ENCODE measurements around the gene SLC12A4.
A peak's percentile ranks its signal among the peaks of the same experiment; 100 is the strongest.

SLC12A4 gene

DNA sequence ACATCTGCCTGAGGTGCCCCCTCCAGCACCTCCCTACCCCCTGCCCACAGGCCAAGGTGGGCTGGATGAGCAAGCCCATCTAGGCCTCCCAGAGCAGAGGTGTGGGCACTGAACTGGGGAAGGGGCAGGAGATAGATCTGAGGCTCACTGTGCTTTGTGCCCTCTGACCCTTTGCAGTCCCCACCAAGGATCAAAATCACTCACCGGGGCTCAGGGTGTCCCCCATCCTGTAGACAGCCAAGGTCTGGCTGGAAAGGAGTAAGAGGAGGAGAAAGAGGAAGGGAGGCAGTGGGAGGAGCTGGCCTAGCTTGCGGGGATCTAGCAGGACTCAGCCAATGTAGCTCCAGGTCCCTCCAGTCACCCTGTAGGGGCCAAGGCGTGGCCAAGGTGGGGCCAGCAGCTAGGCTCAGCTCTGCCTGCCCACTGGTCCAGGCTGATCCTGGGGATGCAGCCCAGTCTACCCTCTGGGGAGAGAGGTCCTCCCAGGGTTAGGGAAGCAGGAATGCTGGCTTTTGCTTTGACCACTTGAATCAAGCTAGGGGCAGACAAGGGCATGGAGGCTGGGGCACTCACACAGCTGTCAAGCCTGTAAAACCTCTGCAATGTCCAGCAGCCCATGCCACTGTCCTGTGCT is 1.8 kb downstream of the SLC12A4 start:
- peak overlapping the region; percentile 72 for H3K4me3 ChIP-seq (replicated peaks; ENCODE audit: low read depth, low read length)
- TF ChIP-seq CTCF (IDR thresholded peaks at IDR 0.05; ENCODE audit: low read length, missing control alignments), result no peak
- peak; percentile 30 for DNase-seq (ENCODE audit: low read depth)

DNA sequence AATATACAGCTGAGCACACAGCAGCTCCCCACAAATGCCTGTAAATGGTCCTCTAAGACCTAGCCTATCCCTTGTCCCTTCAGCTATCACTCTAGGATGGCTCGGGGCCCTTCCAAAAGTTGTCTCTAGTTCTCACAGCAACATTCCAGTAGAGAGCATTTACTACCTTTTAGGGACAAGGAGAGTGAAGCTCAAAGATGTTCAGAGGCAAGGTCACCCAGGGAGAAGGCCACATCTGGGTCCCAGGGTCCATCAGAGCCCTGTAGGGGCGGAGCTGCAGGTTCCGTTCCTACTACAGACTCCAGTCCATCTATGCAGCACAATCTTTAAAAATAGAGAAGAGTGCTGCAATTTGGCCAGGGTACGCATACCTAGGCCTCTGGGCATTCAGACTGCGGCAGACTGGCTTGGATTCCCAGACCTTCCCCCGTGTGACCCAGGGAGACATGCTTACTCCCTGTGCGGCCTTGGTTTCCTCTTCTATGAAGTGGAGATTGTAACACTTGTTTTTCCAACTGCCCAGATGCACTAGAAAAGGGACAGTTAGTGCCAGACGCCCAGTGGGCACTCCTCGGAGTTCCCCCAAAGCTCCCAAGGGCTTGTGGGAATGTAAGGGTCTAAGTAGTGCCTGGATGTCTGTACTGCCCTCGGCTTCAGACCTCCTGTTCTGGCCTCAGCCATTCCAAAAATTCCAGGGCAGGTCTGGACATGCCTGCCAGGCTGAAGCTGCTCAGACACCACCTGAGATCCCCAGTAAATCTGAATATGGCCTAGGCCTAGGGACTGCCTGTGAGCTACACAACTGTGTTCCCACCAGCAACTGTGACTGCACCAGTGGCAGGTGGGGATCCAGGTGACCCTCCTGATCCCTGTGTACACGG is 2.5 kb downstream of the SLC12A4 start:
- DNase-seq (ENCODE audit: low read depth), result no peak
- peak overlapping the region; percentile 72 for H3K4me3 ChIP-seq (replicated peaks; ENCODE audit: low read depth, low read length)
- TF ChIP-seq CTCF (IDR thresholded peaks at IDR 0.05; ENCODE audit: low read length, missing control alignments), result no peak

DNA sequence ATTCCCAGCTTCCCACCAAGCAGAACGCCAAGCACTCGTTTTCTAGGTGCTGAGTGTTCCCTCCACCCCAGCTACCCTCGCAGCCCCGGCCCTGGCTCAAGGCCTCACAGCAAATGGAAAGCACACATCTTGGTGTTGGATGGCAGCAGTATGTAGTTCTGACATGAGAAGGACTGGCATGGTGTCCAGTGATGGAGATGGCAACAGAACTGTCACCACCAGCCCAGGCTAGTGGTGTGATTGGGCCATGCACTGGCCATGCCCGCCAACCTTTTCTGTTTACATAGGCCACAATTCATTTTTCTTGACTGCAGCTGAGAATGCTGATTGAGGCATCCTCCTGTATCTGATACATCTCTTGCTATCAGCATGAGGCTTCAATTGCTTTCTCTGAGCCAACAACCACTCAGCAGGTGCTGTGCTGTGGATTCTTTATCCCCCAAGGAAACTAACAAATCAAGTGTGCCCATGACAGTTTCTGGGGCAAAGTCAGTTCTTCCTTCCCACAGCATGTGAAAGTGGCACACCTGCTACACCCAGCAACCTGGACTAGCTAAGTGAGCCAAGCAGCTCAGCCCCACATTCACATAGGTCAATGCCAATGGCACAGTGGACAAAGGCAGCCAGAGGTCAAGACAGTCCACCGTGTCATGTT is 3.8 kb downstream of the SLC12A4 start:
- no peak overlapping the region for H3K4me3 ChIP-seq (replicated peaks; ENCODE audit: low read depth, low read length)
- no peak for DNase-seq (ENCODE audit: low read depth)
- TF ChIP-seq CTCF (IDR thresholded peaks at IDR 0.05; ENCODE audit: low read length, missing control alignments), result no peak

DNA sequence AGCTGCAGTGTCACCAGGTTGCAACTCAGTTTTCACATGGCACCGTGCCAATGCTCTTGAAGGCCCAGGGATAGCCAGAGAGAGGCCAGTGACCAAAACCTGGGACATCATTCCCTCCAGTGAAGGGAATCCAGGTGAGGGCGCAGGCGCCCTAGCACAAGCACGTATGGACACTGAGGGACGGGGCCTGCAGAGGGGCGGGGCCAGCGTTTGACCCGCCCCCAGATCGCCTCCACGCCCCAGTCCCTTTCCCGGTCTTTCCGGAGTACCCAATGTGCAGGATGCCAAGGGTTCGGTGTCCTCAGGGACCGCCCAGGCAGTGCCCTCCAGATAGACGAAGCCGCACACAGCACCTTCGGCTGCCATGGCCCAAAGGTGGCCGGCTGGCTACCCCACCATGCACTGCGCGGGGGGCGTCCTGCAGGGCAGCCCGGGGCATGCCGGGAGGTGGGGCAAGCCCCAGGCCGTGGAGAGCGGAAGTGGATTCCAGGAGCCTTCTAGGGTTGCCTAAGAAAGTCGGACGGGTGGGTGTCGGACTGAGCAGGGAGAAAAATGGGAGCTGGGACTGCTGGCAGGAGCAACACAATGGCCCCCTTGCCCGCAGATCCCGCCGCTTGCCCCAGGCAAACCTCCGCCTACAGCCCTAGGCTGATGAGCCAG is 4.6 kb downstream of the SLC12A4 start:
- no peak for TF ChIP-seq CTCF (IDR thresholded peaks at IDR 0.05; ENCODE audit: low read length, missing control alignments)
- no peak overlapping the region for H3K4me3 ChIP-seq (replicated peaks; ENCODE audit: low read depth, low read length)
- DNase-seq (ENCODE audit: low read depth), result peak; percentile 15

DNA sequence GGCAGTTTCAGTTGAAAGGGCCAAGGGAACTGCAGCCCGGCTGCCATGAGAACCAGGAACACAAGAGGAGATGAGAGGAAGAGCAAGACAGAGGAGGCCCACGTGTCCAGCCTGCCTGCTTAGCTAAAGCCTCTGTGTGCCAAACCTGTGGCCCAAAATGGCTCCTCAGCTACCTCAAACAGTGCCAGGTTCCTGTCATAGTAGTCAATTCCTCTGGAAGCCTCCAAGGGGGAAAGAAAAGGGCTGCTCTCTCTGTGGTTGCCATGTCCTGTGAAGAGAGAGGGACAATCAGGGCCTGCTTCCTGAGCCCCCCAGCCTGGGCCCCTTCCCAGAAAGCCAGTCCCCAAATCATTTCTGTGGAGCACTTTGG is 5.2 kb downstream of the SLC12A4 start:
- DNase-seq (ENCODE audit: low read depth), result no peak
- no peak for TF ChIP-seq CTCF (IDR thresholded peaks at IDR 0.05; ENCODE audit: low read length, missing control alignments)
- no peak overlapping the region for H3K4me3 ChIP-seq (replicated peaks; ENCODE audit: low read depth, low read length)

- TF ChIP-seq CTCF (IDR thresholded peaks at IDR 0.05; ENCODE audit: low read length, missing control alignments), result no peak
Measured at GRCh38 chr16:67962135-67962534, 6.3 kb downstream of the SLC12A4 start.

More at GRCh38 chr16:67962135-67962534, 6.3 kb downstream of the SLC12A4 start:
- DNase-seq (ENCODE audit: low read depth), result no peak
- no peak overlapping the region for H3K4me3 ChIP-seq (replicated peaks; ENCODE audit: low read depth, low read length)
